Upper lobe of left lung (tissue), 4 donors: ENCODE data around the gene FBXL13.

Experiments
- POLR2A ChIP-seq, 4 donors: fragments of 450-650 bp; IDR thresholded peaks; one replicate each; pipeline ENCODE4 v1.5.1; 2016 to 2017; ENCODE audit warnings: antibody characterized with exemption in 4 of 4, mild to moderate bottlenecking in 2 of 4
- TF ChIP-seq, protein P1 (sequence below), 6 experiments: fragments of 450-650 bp in 4 of 6; fragments of 200-600 bp in 2 of 6; sonication (generic) in 2 of 6; IDR thresholded peaks; one replicate each; pipeline ENCODE4 v1.5.1; 2016 to 2019; ENCODE audit warnings: antibody characterized with exemption in 6 of 6

DNA sequence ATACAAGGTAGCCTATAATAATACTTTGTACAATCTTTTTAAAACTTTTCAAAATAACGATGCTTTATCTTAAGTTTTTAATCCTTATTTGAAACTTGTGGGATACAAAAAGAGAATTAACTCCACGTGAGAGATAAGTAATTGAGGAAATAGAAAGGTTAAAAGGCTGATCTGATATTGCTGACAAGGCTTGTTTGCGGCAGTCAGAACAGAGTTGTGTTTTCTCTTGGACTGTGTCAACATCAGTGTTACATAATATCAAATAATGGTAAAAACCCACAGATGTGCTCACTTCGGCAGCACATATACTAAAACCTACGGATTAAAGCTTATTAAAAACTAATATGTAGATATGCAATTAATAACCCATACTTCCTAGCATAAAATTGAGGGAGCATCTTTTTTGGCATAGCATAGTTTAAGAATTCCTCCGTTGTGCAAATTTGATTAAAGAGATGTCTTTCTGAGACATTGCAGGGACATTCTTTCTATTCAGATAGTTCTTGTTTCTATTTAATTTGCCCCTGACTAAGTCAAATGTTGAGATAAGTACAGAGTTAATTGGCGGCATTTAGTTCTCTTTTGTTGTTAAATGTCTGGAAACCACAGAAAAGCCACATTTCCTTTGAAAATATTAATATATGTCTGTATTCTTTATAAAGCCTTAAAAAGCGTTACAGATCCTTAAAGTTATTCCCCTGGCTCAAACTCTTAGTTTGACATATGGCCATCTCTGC, 262.5 kb downstream of the FBXL13 start:
- no peak for TF ChIP-seq POLR2A (IDR thresholded peaks at IDR 0.05)
- TF ChIP-seq, protein P1, sequence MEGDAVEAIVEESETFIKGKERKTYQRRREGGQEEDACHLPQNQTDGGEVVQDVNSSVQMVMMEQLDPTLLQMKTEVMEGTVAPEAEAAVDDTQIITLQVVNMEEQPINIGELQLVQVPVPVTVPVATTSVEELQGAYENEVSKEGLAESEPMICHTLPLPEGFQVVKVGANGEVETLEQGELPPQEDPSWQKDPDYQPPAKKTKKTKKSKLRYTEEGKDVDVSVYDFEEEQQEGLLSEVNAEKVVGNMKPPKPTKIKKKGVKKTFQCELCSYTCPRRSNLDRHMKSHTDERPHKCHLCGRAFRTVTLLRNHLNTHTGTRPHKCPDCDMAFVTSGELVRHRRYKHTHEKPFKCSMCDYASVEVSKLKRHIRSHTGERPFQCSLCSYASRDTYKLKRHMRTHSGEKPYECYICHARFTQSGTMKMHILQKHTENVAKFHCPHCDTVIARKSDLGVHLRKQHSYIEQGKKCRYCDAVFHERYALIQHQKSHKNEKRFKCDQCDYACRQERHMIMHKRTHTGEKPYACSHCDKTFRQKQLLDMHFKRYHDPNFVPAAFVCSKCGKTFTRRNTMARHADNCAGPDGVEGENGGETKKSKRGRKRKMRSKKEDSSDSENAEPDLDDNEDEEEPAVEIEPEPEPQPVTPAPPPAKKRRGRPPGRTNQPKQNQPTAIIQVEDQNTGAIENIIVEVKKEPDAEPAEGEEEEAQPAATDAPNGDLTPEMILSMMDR (IDR thresholded peaks at IDR 0.05): no peak
